WTC11 (cell line): ENCODE data around the gene PTPRG. TPM values are rescaled to one million over a fixed set of nuclear protein-coding genes. Genes with fewer than 3 reads are reported as not detected.

Experiments used
- ATAC-seq: fragments of 200-7000 bp; cut with Tn5 transposase; 2 replicates; pipeline ENCODE4 v1.10.0; 2021; ENCODE audit warnings: mild to moderate bottlenecking, moderate library complexity
- CTCF ChIA-PET: fragments of 300-600 bp; sonication (Branson Sonifier 250); formaldehyde crosslinking; loops from one replicate; lab custom pipeline; 2021; ENCODE audit warnings: antibody characterized with exemption; lab: Charles Lee
- POLR2A ChIA-PET: fragments of 350-600 bp; sonication (Branson Sonifier 250); formaldehyde crosslinking; loops from one replicate; lab custom pipeline; 2021; ENCODE audit warnings: antibody characterized with exemption; lab: Charles Lee
- DNase-seq: peaks from one replicate; pipeline ENCODE4 v3.0.0; 2021; ENCODE audit warnings: low spot score
- H3K27ac Mint-ChIP-seq: 2 replicates; pipeline ENCODE4 v1.8.0; 2021; ENCODE audit warnings: mixed read lengths
- H3K27me3 Mint-ChIP-seq: 2 replicates; pipeline ENCODE4 v1.8.0; 2021; ENCODE audit warnings: low read depth, mild to moderate bottlenecking, moderate library complexity, mixed read lengths
- H3K36me3 Mint-ChIP-seq: 2 replicates; pipeline ENCODE4 v1.8.0; 2021; ENCODE audit warnings: mixed read lengths
- H3K4me1 Mint-ChIP-seq: 2 replicates; pipeline ENCODE4 v1.8.0; 2022; ENCODE audit warnings: mixed read lengths
- H3K4me3 Mint-ChIP-seq: 2 replicates; pipeline ENCODE4 v1.8.0; 2021; ENCODE audit warnings: mild to moderate bottlenecking, moderate library complexity, mixed read lengths
- H3K9me3 Mint-ChIP-seq: 2 replicates; pipeline ENCODE4 v1.8.0; 2021; ENCODE audit warnings: mixed read lengths
- ARID4B ChIP-seq: sonication (generic); formaldehyde crosslinking; IDR thresholded peaks from 2 replicates; pipeline ENCODE4 v1.8.0; 2023; ENCODE audit warnings: missing genetic modification reagents, mild to moderate bottlenecking, borderline replicate concordance
- E2F1 ChIP-seq: sonication (generic); formaldehyde crosslinking; IDR thresholded peaks from 2 replicates; pipeline ENCODE4 v1.8.0; 2022; ENCODE audit warnings: mild to moderate bottlenecking, missing genetic modification reagents
- ESRRA ChIP-seq: sonication (generic); formaldehyde crosslinking; IDR thresholded peaks from 2 replicates; pipeline ENCODE4 v1.8.1; 2022; ENCODE audit warnings: mild to moderate bottlenecking, missing genetic modification reagents, borderline replicate concordance
- FOXJ3 ChIP-seq: sonication (generic); formaldehyde crosslinking; IDR thresholded peaks from 2 replicates; pipeline ENCODE4 v1.9.0; 2021; ENCODE audit warnings: missing genetic modification reagents, mild to moderate bottlenecking, borderline replicate concordance
- IRF2 ChIP-seq: sonication (generic); formaldehyde crosslinking; IDR thresholded peaks from 2 replicates; pipeline ENCODE4 v1.8.0; 2022; ENCODE audit warnings: low read depth, missing genetic modification reagents, borderline replicate concordance
- MYBL2 ChIP-seq: sonication (generic); formaldehyde crosslinking; IDR thresholded peaks from 2 replicates; pipeline ENCODE4 v1.8.1; 2023; ENCODE audit warnings: mild to moderate bottlenecking, moderate library complexity, missing genetic modification reagents
- TEAD4 ChIP-seq: sonication (generic); formaldehyde crosslinking; IDR thresholded peaks from 2 replicates; pipeline ENCODE4 v1.8.0; 2022; ENCODE audit warnings: mild to moderate bottlenecking, missing genetic modification reagents
- TP53 ChIP-seq: sonication (generic); formaldehyde crosslinking; IDR thresholded peaks from 2 replicates; pipeline ENCODE4 v1.8.1; 2023; ENCODE audit warnings: mild to moderate bottlenecking, missing genetic modification reagents
- ZMAT4 ChIP-seq: fragments of 250-450 bp; sonication (Bioruptor Pico); IDR thresholded peaks from 2 replicates; pipeline ENCODE4 v1.9.0; 2021; ENCODE audit warnings: mild to moderate bottlenecking
- ZNF121 ChIP-seq: sonication (generic); formaldehyde crosslinking; IDR thresholded peaks from 2 replicates; pipeline ENCODE4 v1.8.0; 2023; ENCODE audit warnings: missing genetic modification reagents
- ZNF138 ChIP-seq: sonication (generic); formaldehyde crosslinking; conservative IDR thresholded peaks from 2 replicates; pipeline ENCODE4 v1.8.1; 2022; ENCODE audit warnings: mild to moderate bottlenecking, moderate library complexity, missing genetic modification reagents
- ZNF219 ChIP-seq: sonication (generic); formaldehyde crosslinking; IDR thresholded peaks from 2 replicates; pipeline ENCODE4 v1.8.0; 2023; ENCODE audit warnings: missing genetic modification reagents, mild to moderate bottlenecking, borderline replicate concordance
- ZNF232 ChIP-seq: sonication (generic); formaldehyde crosslinking; IDR thresholded peaks from 2 replicates; pipeline ENCODE4 v1.8.0; 2022; ENCODE audit warnings: mild to moderate bottlenecking, missing genetic modification reagents
- ZNF396 ChIP-seq: fragments of 250-450 bp; sonication (Bioruptor Pico); IDR thresholded peaks from 2 replicates; pipeline ENCODE4 v1.8.0; 2021; ENCODE audit warnings: mild to moderate bottlenecking, moderate library complexity, borderline replicate concordance
- ZNF423 ChIP-seq: fragments of 250-450 bp; sonication (Bioruptor Pico); IDR thresholded peaks from 2 replicates; pipeline ENCODE4 v2.1.2; 2022; ENCODE audit warnings: mild to moderate bottlenecking, moderate library complexity
- ZNF671 ChIP-seq: fragments of 250-450 bp; sonication (Bioruptor Pico); IDR thresholded peaks from 2 replicates; pipeline ENCODE4 v1.8.0; 2021; ENCODE audit warnings: mild to moderate bottlenecking
- total RNA-seq: library from RNA; stranded (reverse); gene quantifications from 3 replicates; pipeline ENCODE4 v1.2.3, GENCODE V29; 2021
- TF ChIP-seq, protein P1 (sequence below): sonication (generic); formaldehyde crosslinking; IDR thresholded peaks from 2 replicates; pipeline ENCODE4 v1.8.0; 2022; ENCODE audit warnings: mild to moderate bottlenecking, missing genetic modification reagents
- TF ChIP-seq, protein P2 (sequence below): sonication (generic); formaldehyde crosslinking; IDR thresholded peaks from 2 replicates; pipeline ENCODE4 v1.8.1; 2022; ENCODE audit warnings: missing genetic modification reagents, borderline replicate concordance
- TF ChIP-seq, protein P3 (sequence below): sonication (generic); formaldehyde crosslinking; IDR thresholded peaks from 2 replicates; pipeline ENCODE4 v1.8.0; 2023; ENCODE audit warnings: missing genetic modification reagents

The PTPRG gene
- total RNA-seq, 1 experiment from 2014 or later, result 106 TPM

DNA sequence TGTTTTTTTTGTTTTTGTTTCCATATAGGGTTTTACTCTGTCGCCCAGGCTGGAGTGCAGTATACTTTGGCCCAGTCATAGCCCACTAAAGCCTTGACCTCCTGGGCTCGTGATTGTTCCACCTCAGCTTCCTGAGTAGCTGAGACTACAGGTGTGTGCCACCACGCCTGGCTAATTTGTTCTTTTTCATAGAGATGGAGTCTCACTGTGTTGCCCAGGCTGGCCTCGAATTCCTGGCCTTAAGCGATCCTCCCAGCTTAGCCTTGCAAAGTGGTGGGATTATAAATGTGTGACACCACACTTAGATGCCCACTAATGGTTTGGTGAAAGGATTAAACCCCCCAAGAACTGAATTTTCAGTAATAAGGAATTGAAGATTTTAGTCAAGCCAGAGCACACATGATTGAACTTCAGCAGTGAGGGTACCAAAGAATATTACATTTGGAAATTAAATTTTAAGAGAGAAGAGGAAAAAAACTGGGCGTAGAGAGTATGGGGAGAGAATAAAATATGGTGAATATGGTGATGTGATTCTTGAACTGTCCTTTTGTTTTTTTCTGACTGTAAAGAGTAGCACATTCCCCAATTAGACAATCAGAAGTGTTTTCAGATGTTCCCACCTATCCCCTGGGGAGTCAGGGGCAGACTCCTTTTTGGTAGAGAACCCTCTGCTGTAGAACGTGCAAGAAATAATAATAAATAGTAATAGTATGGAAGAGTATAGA is 208.1 kb downstream of the PTPRG start:
- Mint-ChIP-seq H3K36me3 (no peaks in the 10 kb centered on the region), H3K9me3 (no peaks in the 10 kb centered on the region), H3K4me1 (peaks cover 56% of the 10 kb centered on the region), H3K4me3 (no peak overlapping the region), H3K27me3 (no peaks in the 10 kb centered on the region)
- DNase-seq (no peak), ATAC-seq (no peak)
- ChIA-PET CTCF (interaction anchor here (1.1 to 1.2 kb wide), 2 partner anchors 10 to 167 kb away, joined by 3 read pairs; no protein-coding TSS in a partner anchor), POLR2A (no interaction called here)
- TF ChIP-seq ESRRA (CRISPR knock-in tag) (no peak), ZNF423 (no peak), TEAD4 (CRISPR knock-in tag) (no peak), ZNF121 (CRISPR knock-in tag) (peak; percentile 99), ZNF671 (CRISPR knock-in tag) (no peak)
- TF ChIP-seq, all 79 proteins: peak for 1
- peak overlapping the region; percentile 79; the same call in 1 of the 2 replicates for H3K27ac Mint-ChIP-seq

- no peak for TF ChIP-seq ZNF232 (CRISPR knock-in tag)
- TF ChIP-seq ZNF396 (CRISPR knock-in tag), result no peak
- TF ChIP-seq TEAD4 (CRISPR knock-in tag), result no peak
- TF ChIP-seq, protein P1, sequence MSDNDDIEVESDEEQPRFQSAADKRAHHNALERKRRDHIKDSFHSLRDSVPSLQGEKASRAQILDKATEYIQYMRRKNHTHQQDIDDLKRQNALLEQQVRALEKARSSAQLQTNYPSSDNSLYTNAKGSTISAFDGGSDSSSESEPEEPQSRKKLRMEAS, result no peak
- no peak for TF ChIP-seq TP53
- TF ChIP-seq ZNF219, result no peak
- no peak for TF ChIP-seq ZNF671 (CRISPR knock-in tag)
- TF ChIP-seq ARID4B (CRISPR knock-in tag), result no peak
- TF ChIP-seq E2F1 (CRISPR knock-in tag), result no peak
- no peak overlapping the region for H3K4me3 Mint-ChIP-seq
- H3K27me3 Mint-ChIP-seq, result no peaks in the 10 kb centered on the region
- ChIA-PET POLR2A (interaction anchor here (0.7 kb wide), 1 partner anchor 267 kb away, joined by 10 read pairs; no protein-coding TSS in a partner anchor), CTCF (no interaction called here)
- ATAC-seq (no peak), DNase-seq (no peak)
- H3K27ac Mint-ChIP-seq, result no peak overlapping the region
- no peaks in the 10 kb centered on the region for H3K9me3 Mint-ChIP-seq
- H3K4me1 Mint-ChIP-seq, result peaks cover 78% of the 10 kb centered on the region
- no peaks in the 10 kb centered on the region for H3K36me3 Mint-ChIP-seq
Measured at GRCh38 chr3:61771976-61772375, 210.6 kb downstream of the PTPRG start.

DNA sequence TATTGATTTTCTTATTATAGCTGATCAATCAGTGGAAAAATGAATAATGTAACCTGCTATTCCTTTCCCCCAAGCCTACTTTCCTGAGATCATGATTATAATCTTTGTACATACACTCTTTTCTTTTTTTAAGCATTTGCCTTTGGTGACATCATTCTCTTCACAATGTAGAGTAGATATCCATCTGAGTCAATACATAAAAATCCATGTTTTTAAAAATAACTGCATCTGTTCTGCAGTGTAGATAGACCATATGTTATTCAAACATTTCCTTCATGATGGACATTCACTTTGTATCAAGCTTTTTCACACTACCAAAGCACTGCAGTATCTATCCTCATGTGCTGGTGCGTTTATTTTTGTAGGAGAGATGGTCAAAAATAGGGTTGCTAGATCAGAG is 211.1 kb downstream of the PTPRG start:
- Mint-ChIP-seq H3K27ac (no peak overlapping the region; the same call in 1 of the 2 replicates), H3K36me3 (no peaks in the 10 kb centered on the region), H3K27me3 (no peaks in the 10 kb centered on the region), H3K4me1 (peaks cover 82% of the 10 kb centered on the region), H3K9me3 (no peaks in the 10 kb centered on the region), H3K4me3 (no peak overlapping the region)
- POLR2A ChIA-PET, result no interaction called here
- ATAC-seq (no peak), DNase-seq (no peak)
- CTCF ChIA-PET, result interaction anchor here (1.4 kb wide), 1 partner anchor 208 kb away, joined by 4 read pairs; no protein-coding TSS in a partner anchor
- no peak for TF ChIP-seq FOXJ3 (CRISPR knock-in tag)
- no peak for TF ChIP-seq IRF2 (CRISPR knock-in tag)
- TF ChIP-seq, protein P2, sequence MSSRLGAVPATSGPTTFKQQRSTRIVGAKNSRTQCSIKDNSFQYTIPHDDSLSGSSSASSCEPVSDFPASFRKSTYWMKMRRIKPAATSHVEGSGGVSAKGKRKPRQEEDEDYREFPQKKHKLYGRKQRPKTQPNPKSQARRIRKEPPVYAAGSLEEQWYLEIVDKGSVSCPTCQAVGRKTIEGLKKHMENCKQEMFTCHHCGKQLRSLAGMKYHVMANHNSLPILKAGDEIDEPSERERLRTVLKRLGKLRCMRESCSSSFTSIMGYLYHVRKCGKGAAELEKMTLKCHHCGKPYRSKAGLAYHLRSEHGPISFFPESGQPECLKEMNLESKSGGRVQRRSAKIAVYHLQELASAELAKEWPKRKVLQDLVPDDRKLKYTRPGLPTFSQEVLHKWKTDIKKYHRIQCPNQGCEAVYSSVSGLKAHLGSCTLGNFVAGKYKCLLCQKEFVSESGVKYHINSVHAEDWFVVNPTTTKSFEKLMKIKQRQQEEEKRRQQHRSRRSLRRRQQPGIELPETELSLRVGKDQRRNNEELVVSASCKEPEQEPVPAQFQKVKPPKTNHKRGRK, result no peak
- TF ChIP-seq ZMAT4 (CRISPR knock-in tag), result no peak
- TF ChIP-seq ZNF396 (CRISPR knock-in tag), result no peak
- TF ChIP-seq MYBL2 (CRISPR knock-in tag), result no peak
- no peak for TF ChIP-seq ZNF138 (CRISPR knock-in tag)
- TF ChIP-seq, protein P3, sequence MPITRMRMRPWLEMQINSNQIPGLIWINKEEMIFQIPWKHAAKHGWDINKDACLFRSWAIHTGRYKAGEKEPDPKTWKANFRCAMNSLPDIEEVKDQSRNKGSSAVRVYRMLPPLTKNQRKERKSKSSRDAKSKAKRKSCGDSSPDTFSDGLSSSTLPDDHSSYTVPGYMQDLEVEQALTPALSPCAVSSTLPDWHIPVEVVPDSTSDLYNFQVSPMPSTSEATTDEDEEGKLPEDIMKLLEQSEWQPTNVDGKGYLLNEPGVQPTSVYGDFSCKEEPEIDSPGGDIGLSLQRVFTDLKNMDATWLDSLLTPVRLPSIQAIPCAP (CRISPR knock-in tag), result no peak
